ENCODE data around the gene DAZAP1. TPM values are rescaled to one million over a fixed set of nuclear protein-coding genes. Genes with fewer than 3 reads are reported as not detected.
A peak's percentile ranks its signal among the peaks of the same experiment; 100 is the strongest.

Gene DAZAP1
- total RNA-seq, 2 donors from 2014 or later, result 148 to 163 TPM

DNA sequence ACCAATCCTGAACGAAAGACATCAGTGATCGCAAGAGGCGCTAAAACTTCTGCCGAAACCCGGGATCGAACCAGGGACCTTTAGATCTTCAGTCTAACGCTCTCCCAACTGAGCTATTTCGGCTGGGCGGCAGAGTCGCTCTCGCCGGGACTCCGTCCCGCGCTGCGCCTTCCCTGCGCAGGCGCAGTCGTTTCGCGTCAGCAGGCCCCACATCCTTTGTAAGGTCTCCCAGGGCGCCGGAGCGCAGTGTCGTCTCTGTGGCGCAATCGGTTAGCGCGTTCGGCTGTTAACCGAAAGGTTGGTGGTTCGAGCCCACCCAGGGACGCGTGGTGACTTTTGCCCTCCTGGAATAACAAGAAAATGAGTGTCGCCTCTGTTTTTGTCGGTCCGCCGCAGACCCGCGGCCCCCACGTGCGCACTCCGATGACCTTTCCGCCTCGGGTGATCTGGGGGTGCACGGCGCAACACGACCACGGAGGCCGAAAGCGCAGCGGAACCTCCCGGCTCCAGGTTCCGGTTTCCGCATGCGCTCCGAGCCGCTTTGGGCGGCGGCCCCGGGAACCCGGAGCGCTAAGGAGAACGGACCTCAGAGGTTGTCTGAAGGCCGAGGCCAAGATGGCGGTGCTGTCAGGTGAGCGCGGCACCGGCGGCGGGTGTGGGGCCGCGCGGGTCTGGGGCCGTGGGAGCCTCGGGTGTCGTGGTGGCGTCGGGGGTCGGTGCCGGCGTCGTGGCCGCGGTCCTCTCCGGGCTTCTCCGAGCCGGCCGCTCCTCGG is 23.9 kb upstream of the DAZAP1 start, which contains the start of gene NDUFS7:
Gene NDUFS7 (plus strand): TSS at position 596 of the 773 bp plus-strand sequence. CDS start 20 bp downstream, at position 616.
- Mint-ChIP-seq H3K4me1 (peaks cover 17% of the 10 kb centered on the region), H3K4me3 (peak within 1 kb of the TSS; percentile 87), H3K27ac (peak within 1 kb of the TSS; percentile 97), H3K27me3 (peaks cover 6% of the 10 kb centered on the region), H3K36me3 (ENCODE audit: low read depth) (peaks cover 2% of the 10 kb centered on the region)
- ATAC-seq (peak; percentile 91), DNase-seq (peak; percentile 84 to 99 (median 89))
- H3K9me3 ChIP-seq (ENCODE audit: control insufficient read depth, low read length, poor library complexity, severe bottlenecking), result no peaks in the 10 kb centered on the region

DNA sequence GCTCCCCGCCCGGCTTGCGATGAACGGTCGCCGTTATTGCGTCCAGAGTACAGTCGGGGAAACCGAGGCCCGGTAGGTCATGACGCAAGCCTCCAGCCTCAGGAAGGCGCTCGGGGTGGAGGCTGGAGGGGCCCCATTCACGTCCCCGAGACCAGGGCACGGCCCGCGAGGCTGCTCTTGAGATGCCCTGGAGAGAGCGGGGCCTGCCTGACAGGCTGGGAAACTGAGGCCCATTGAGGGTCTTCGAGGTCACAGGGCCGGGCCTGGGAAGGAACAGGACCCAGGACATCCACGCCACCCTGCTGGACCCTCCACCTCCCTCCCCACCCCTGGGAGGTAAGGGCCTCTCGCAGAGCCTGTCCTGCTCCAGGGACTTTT is 23.3 kb upstream of the DAZAP1 start:
- Mint-ChIP-seq H3K27ac (peak overlapping the region; percentile 97), H3K4me1 (peaks cover 17% of the 10 kb centered on the region), H3K4me3 (peak overlapping the region; percentile 87), H3K27me3 (peaks cover 6% of the 10 kb centered on the region), H3K36me3 (ENCODE audit: low read depth) (peaks cover 2% of the 10 kb centered on the region)
- no peaks in the 10 kb centered on the region for H3K9me3 ChIP-seq (ENCODE audit: control insufficient read depth, low read length, poor library complexity, severe bottlenecking)
- no peak for DNase-seq
- ATAC-seq, result peak; percentile 3

DNA sequence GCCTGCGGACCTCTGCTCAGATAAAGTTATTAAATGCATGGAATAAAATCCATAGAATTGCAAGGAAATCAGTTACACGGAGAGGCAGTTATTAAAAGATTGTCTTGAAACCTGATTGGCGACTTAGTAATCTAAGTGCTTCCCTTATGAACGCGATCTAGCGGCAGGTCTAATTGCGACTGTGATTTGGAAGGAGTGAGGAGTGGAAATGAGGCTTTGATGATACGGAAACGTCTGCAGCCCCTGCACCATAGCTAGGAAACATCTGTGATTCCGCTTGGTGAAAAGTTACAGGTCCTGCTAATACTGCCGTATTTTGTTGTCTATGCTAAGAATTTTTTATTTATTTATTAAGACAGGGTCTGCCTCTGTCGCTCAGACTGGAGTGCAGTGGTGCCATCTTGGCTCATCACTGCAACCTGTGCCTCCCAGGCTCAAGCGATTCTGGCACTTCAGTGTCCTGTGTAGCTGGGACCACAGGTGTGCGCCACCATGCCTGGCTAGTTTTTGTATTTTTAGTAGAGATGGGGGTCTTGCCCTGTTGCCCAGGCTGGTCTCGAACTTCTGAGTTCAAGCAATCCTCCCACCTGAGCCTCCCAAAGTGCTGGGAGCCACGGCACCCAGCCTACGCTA is 22.8 kb upstream of the DAZAP1 start:
- ATAC-seq (no peak), DNase-seq (no peak)
- Mint-ChIP-seq H3K4me1 (peaks cover 19% of the 10 kb centered on the region), H3K36me3 (ENCODE audit: low read depth) (peaks cover 2% of the 10 kb centered on the region), H3K27ac (peak overlapping the region; percentile 97), H3K27me3 (peaks cover 6% of the 10 kb centered on the region), H3K4me3 (peak overlapping the region; percentile 87)
- no peaks in the 10 kb centered on the region for H3K9me3 ChIP-seq (ENCODE audit: control insufficient read depth, low read length, poor library complexity, severe bottlenecking)

DNA sequence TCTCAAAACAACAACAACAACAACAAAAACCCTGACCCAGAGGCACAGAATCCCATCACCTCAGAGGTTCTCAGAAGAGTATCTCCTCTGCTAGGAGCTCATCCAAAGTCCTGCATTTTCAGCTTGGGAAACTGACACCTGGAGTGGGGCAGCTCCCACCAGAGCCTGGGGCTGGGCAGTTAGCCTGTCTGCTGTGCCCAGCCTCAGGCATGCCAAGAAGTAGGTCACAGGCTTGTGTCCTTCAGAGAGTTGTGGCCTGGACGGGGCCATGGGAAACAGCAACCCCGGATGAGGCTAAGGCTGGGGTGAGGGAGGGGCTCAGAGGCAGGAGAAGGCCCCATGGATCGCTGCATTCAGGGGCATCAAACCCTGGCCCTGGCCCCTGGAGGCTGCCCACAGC is 21.6 kb upstream of the DAZAP1 start:
- H3K27me3 Mint-ChIP-seq, result peaks cover 6% of the 10 kb centered on the region

DNA sequence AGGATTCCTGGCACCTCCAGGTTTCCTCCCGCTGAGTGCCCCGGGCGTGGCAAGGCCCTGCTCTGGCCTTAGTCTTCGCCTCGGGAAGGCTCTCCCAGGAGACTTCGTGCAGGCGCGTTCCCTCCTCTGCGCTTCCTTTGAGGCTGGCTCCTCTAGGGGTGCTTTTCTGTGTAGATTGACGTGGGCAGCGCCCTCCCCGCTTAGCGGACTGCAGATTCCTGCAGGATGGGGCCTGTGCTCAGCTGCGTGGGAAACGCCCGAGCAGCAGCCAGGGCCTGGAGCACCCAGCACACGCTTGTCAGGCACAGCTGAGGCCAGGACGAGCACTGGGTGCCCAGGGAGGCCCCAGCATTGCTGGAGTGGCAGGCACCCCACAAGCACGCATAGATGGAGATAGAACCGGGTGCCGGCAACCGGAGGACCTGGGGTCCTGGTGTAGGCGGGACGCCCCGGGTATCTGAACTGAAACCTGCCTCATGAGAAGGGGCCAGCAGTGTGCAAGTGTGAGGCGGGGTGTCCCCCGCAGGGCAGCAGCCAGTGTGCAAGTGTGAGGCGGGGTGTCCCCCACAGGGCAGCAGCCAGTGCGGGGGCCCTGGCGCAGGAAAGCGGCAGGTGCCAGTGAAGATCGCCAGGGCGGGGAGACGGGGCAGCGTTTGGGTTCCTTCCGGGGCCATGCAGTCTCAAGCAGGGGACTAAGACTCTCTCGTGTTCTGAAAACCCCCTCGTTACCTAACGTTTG is 20.3 kb upstream of the DAZAP1 start:
- no peak overlapping the region for H3K4me3 Mint-ChIP-seq
- DNase-seq (no peak), ATAC-seq (no peak)
- no peaks in the 10 kb centered on the region for H3K9me3 ChIP-seq (ENCODE audit: control insufficient read depth, low read length, poor library complexity, severe bottlenecking)
- H3K27ac Mint-ChIP-seq, result no peak overlapping the region
- peaks cover 6% of the 10 kb centered on the region for H3K27me3 Mint-ChIP-seq
- peaks cover 2% of the 10 kb centered on the region for H3K36me3 Mint-ChIP-seq (ENCODE audit: low read depth)
- peaks cover 18% of the 10 kb centered on the region for H3K4me1 Mint-ChIP-seq

More for the DNA sequence above, 21.6 kb upstream of the DAZAP1 start:
- ATAC-seq (no peak), DNase-seq (no peak)
- H3K4me1 Mint-ChIP-seq, result peaks cover 18% of the 10 kb centered on the region
- H3K4me3 Mint-ChIP-seq, result no peak overlapping the region
- H3K27ac Mint-ChIP-seq, result no peak overlapping the region
- H3K36me3 Mint-ChIP-seq (ENCODE audit: low read depth), result peaks cover 2% of the 10 kb centered on the region
- H3K9me3 ChIP-seq (ENCODE audit: control insufficient read depth, low read length, poor library complexity, severe bottlenecking), result no peaks in the 10 kb centered on the region

DNA sequence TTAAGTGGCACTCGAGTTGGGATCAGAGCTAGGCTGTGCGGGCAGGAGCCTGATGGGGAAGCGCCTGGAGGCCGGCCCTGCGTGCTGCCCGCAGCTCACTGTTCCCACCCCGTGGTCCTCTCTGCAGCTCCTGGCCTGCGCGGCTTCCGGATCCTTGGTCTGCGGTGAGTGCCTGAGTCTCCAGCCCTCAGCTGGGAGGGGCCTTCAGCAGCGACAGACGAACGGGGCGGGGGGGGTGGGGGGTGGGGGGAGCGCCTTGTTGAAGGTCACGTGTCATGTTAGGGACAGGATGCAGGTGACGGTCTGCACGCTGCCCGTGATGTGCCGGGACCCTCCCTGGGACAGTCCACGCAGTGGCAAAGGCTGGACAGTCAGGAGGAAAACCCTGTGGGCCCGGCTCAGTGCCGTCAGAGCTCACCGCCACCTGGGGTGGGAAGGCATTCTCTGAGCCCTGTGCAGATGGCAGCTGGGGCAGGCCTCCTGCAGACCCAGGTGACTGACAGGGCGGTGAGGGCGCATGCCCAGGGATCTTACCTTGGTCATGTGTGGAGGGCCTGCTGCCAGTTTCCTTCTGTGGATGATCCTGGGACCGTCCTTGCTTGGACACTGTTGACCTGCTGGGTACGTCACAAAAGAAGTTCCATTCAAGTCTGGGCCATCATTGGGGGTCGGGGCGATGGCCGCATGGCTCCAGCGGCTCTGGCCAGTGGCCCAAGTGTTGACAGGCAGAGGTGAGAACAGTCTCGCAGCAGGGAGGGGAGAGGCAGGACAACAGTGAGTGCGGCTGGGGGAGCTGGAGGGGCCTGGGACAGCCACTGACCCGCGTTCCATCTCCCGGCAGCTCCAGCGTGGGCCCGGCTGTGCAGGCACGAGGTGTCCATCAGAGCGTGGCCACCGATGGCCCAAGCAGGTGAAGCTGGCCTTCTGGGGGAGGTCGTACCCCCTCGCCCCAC is 19.4 kb upstream of the DAZAP1 start:
- Mint-ChIP-seq H3K27me3 (peaks cover 6% of the 10 kb centered on the region), H3K27ac (no peak overlapping the region), H3K4me1 (peaks cover 16% of the 10 kb centered on the region), H3K4me3 (no peak overlapping the region), H3K36me3 (ENCODE audit: low read depth) (peaks cover 2% of the 10 kb centered on the region)
- no peak for DNase-seq
- no peak for ATAC-seq
- no peaks in the 10 kb centered on the region for H3K9me3 ChIP-seq (ENCODE audit: control insufficient read depth, low read length, poor library complexity, severe bottlenecking)

DNA sequence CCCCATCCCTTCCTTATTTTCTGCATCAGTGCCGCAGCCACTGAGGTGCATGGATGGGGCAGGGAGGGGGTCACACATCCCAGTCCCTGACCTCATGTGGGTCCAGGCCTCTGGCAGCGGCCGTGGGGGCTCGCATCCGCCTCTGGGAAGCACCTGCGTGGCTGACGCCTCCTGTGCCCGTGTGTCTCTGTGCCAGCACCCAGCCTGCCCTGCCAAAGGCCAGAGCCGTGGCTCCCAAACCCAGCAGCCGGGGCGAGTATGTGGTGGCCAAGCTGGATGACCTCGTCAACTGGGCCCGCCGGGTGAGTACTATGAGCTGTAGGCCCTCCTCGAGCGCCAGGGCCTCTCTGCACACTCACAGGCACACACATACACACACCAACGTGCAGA is 18.8 kb upstream of the DAZAP1 start:
- H3K27me3 Mint-ChIP-seq, result peaks cover under 1% of the 10 kb centered on the region
- no peak overlapping the region for H3K4me3 Mint-ChIP-seq
- DNase-seq (no peak), ATAC-seq (no peak)
- H3K27ac Mint-ChIP-seq, result no peak overlapping the region
- no peaks in the 10 kb centered on the region for H3K36me3 Mint-ChIP-seq (ENCODE audit: low read depth)
- peaks cover 12% of the 10 kb centered on the region for H3K4me1 Mint-ChIP-seq
- H3K9me3 ChIP-seq (ENCODE audit: control insufficient read depth, low read length, poor library complexity, severe bottlenecking), result no peaks in the 10 kb centered on the region

DNA sequence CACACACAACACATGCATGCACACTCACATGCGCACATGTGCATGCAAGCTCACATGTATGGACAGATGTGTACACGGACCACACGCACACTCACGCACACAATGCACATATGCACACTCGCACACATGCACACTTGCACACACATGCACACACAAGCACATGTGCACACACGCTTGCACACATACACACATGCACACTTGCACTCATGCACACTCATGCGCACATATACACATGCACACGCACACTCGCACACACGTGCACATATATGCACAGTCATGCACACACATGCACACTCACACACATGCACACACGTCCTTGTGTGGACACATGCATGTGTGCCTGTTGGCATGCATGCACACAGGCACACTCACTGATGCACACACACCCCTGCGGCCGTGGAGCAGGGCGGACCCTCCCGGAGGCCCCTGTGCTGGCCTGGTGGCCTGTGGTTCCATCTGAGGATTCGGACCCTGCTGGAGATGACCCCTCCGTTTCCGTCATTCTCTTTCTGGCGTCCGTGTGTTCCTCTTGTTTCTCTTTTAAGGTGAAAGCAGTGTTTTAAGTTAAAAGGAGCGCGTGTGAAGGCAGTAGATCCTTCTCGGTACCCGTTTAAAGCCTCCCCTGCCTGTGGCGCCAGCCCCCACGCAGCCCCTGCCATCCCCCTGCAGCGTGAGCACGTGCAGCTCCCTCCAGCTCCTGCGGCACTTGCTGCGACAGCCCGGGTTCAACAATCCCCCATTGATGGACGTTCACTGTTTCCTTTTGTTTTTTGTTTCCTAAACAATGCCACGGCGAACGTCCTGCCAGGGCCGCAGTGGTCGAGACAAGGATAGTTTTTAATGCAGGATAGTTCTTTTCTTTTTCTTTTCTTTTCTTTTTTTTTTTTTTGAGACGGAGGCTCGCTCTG is 18.1 kb upstream of the DAZAP1 start:
- no peaks in the 10 kb centered on the region for H3K27me3 Mint-ChIP-seq
- ATAC-seq, result no peak
- no peak for DNase-seq
- H3K9me3 ChIP-seq (ENCODE audit: control insufficient read depth, low read length, poor library complexity, severe bottlenecking), result no peaks in the 10 kb centered on the region
- H3K4me1 Mint-ChIP-seq, result peaks cover 9% of the 10 kb centered on the region
- no peak overlapping the region for H3K27ac Mint-ChIP-seq
- H3K4me3 Mint-ChIP-seq, result no peak overlapping the region
- no peaks in the 10 kb centered on the region for H3K36me3 Mint-ChIP-seq (ENCODE audit: low read depth)

DNA sequence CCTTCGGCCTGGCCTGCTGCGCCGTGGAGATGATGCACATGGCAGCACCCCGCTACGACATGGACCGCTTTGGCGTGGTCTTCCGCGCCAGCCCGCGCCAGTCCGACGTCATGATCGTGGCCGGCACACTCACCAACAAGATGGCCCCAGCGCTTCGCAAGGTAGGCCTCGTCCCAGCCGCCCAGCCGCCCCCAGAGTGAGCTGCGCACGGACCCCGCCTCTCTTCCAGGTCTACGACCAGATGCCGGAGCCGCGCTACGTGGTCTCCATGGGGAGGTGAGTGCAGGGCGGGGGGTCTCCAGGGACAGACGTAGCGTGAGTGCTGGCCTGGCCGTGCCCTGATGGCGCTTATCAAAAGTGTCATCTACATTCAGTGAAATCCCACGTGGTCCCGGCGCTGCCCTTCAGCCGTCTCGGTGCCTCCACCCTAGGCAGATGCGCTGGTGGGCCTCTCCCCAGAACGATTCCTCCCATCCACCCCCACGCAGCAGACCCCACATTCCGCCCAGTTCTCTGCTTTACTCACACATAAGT is 16.4 kb upstream of the DAZAP1 start:
- ATAC-seq, result no peak
- no peaks in the 10 kb centered on the region for H3K9me3 ChIP-seq (ENCODE audit: control insufficient read depth, low read length, poor library complexity, severe bottlenecking)
- H3K4me3 Mint-ChIP-seq, result no peak overlapping the region
- H3K36me3 Mint-ChIP-seq (ENCODE audit: low read depth), result no peaks in the 10 kb centered on the region
- no peak for DNase-seq
- no peaks in the 10 kb centered on the region for H3K27me3 Mint-ChIP-seq
- H3K27ac Mint-ChIP-seq, result no peak overlapping the region
- peaks cover 6% of the 10 kb centered on the region for H3K4me1 Mint-ChIP-seq

DNA sequence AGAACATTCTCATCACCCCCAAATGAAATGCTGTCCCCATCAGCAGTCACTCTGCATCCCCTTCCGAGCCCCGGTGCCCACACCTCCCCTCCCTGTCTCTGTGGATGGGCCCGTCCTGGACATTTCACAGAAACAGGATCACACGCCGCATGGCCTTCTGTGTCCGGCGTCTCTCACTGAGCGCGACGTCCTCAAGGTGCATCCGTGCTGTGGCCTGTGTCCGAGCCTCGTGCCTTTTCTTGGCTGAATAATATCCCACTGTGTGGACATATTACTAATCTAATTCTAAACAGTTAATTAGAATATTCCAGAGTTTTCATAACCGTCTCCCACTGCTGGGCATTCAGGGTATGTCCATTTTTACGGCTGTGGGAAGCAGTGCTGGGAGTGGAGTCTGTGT is 15.0 kb upstream of the DAZAP1 start:
- Mint-ChIP-seq H3K36me3 (ENCODE audit: low read depth) (no peaks in the 10 kb centered on the region), H3K4me3 (no peak overlapping the region), H3K27me3 (no peaks in the 10 kb centered on the region), H3K4me1 (peaks cover 8% of the 10 kb centered on the region), H3K27ac (no peak overlapping the region)
- ATAC-seq (no peak), DNase-seq (no peak)
- no peaks in the 10 kb centered on the region for H3K9me3 ChIP-seq (ENCODE audit: control insufficient read depth, low read length, poor library complexity, severe bottlenecking)

DNA sequence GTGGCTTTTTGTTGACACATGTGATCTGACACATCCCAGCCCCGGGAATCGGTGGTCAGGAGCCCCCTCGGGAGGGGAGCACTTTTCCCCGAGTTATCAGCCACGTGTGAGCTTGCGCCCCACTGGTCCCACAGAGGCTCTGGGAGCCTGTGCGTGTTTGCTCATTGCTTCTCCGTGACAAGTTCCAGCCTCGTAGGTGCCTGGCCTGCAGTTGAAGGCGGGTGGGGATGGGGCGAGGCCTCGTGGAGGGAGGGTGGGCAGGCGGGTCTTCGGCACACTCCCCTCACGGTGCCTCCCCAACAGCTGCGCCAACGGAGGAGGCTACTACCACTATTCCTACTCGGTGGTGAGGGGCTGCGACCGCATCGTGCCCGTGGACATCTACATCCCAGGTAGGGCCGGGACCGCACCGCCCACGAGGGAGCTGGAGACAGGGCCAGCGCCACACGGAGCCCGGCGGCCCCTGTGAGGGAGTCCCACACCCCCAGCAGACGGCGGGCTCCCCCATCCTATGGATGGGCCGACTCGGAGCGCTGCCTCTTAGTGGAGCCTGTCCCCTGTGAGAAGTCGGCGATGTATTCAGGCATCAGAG is 14.4 kb upstream of the DAZAP1 start:
- H3K9me3 ChIP-seq (ENCODE audit: control insufficient read depth, low read length, poor library complexity, severe bottlenecking), result no peaks in the 10 kb centered on the region
- Mint-ChIP-seq H3K4me3 (no peak overlapping the region), H3K27ac (no peak overlapping the region), H3K4me1 (peaks cover 8% of the 10 kb centered on the region), H3K27me3 (no peaks in the 10 kb centered on the region), H3K36me3 (ENCODE audit: low read depth) (no peaks in the 10 kb centered on the region)
- no peak for DNase-seq
- no peak for ATAC-seq
